ENCODE measurements around the gene ZXDC.

Gene ZXDC

GRCh38 chr3:126454437-126455198 lies 21.1 kb downstream of the ZXDC start:
- DNase-seq (ENCODE audit: low spot score), result no peak

GRCh38 chr3:126454025-126454424 lies 21.7 kb downstream of the ZXDC start:
- DNase-seq (ENCODE audit: low spot score), result no peak

GRCh38 chr3:126452213-126452612 lies 23.5 kb downstream of the ZXDC start:
- no peak for DNase-seq (ENCODE audit: low spot score)

- no peak for DNase-seq (ENCODE audit: low spot score)
These were observed 24.2 kb downstream of the ZXDC start for GRCh38 chr3:126451511-126451910.

GRCh38 chr3:126450744-126451143 lies 24.9 kb downstream of the ZXDC start:
- DNase-seq (ENCODE audit: low spot score), result no peak

- DNase-seq (ENCODE audit: low spot score), result no peak
These were observed 25.5 kb downstream of the ZXDC start for GRCh38 chr3:126450219-126450618.

GRCh38 chr3:126449621-126450051 lies 26.1 kb downstream of the ZXDC start:
- no peak for DNase-seq (ENCODE audit: low spot score)

- DNase-seq (ENCODE audit: low spot score), result no peak
These were observed 26.9 kb downstream of the ZXDC start for GRCh38 chr3:126448893-126449180.

- DNase-seq (ENCODE audit: low spot score), result no peak
These were observed 27.4 kb downstream of the ZXDC start for GRCh38 chr3:126448136-126448892.

GRCh38 chr3:126447456-126448106 lies 28.1 kb downstream of the ZXDC start:
- no peak for DNase-seq (ENCODE audit: low spot score)

- no peak for DNase-seq (ENCODE audit: low spot score)
These were observed 28.9 kb downstream of the ZXDC start for GRCh38 chr3:126446791-126447190.

- DNase-seq (ENCODE audit: low spot score), result no peak
These were observed 29.4 kb downstream of the ZXDC start for GRCh38 chr3:126446301-126446700.

- no peak for DNase-seq (ENCODE audit: low spot score)
These were observed 30.2 kb downstream of the ZXDC start for GRCh38 chr3:126445506-126445905.

- DNase-seq (ENCODE audit: low spot score), result no peak
These were observed 32.8 kb downstream of the ZXDC start for GRCh38 chr3:126442856-126443242.

- DNase-seq (ENCODE audit: low spot score), result no peak
These were observed 33.4 kb downstream of the ZXDC start for GRCh38 chr3:126442094-126442855.

GRCh38 chr3:126441256-126441880 lies 34.3 kb downstream of the ZXDC start:
- DNase-seq (ENCODE audit: low spot score), result no peak

GRCh38 chr3:126440709-126440995 lies 35.0 kb downstream of the ZXDC start:
- no peak for DNase-seq (ENCODE audit: low spot score)

GRCh38 chr3:126439968-126440708 lies 35.6 kb downstream of the ZXDC start:
- DNase-seq (ENCODE audit: low spot score), result no peak

- DNase-seq (ENCODE audit: low spot score), result no peak
These were observed 36.2 kb downstream of the ZXDC start for GRCh38 chr3:126439346-126439967.

- no peak for DNase-seq (ENCODE audit: low spot score)
These were observed 36.9 kb downstream of the ZXDC start for GRCh38 chr3:126438746-126439145.

GRCh38 chr3:126438186-126438585 lies 37.5 kb downstream of the ZXDC start:
- no peak for DNase-seq (ENCODE audit: low spot score)

All from LoVo (cell line).